ENCODE data around the gene GTPBP1.

DNA sequence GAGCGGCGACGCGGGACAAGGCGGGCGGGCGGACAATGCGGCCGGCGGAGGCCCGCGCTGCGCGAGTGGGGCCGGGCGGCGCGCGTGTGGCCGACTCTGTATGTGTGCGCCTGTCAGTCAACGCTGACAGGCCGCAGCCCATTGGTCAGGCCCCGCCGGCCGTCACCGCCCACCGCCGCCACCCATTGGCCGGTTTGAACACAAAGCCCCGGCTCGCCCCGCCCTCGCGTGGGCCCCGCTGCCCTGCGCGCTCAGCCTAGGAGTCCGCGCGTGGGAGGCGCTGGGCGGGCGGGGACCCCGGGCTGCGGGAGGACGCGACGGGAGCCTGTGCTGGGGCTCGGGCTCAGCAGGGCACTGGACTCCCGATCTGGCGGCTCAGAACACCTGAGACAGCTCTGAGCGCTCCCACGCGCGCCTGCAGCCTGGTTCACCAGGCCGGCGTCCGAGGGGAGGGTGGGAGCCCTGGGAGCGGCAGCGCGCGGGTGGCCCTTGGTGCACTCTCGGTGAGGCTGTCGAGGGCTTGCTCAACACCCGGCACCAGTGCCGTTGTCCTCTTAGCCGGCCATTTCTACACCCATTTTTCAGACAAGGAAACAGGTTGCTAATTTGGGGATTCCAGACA lies 50.3 kb downstream of the GTPBP1 start, which contains the start of gene SUN2:
- TF ChIP-seq CTCF (IDR thresholded peaks at IDR 0.05; ENCODE audit: insufficient read depth, low read length, poor library complexity, severe bottlenecking) (no peak), EZH2phosphoT487 (conservative IDR thresholded peaks at IDR 0.05; ENCODE audit: low read length) (no peak)

Data from SU-DHL-6 (cell line).